Epithelial cell of esophagus (primary cell): ENCODE measurements around the gene BABAM2.

ENCODE experiments used
- DNase-seq: peaks from one replicate; pipeline ENCODE4 v3.0.0; 2010; ENCODE audit warnings: low read depth
- H3K4me3 ChIP-seq: 2 replicates; pipeline ENCODE4 v1.5.1; 2011; ENCODE audit warnings: mild to moderate bottlenecking, low read length, control low read depth
- CTCF ChIP-seq: IDR thresholded peaks from 2 replicates; pipeline ENCODE4 v1.5.1; 2011; ENCODE audit warnings: low read depth, mild to moderate bottlenecking, low read length, control low read depth, inconsistent platforms; ENCODE audit not compliant: insufficient read depth; ENCODE audit errors: missing control alignments

The BABAM2 gene

GRCh38 chr2:28269019-28269784 lies 378.7 kb downstream of the BABAM2 start:
- DNase-seq, result peak; percentile 75
- H3K4me3 ChIP-seq, result no peak overlapping the region
- TF ChIP-seq CTCF, result no peak

GRCh38 chr2:28270456-28271152 lies 380.1 kb downstream of the BABAM2 start:
- no peak for DNase-seq
- H3K4me3 ChIP-seq, result no peak overlapping the region
- TF ChIP-seq CTCF, result no peak

GRCh38 chr2:28271231-28271918 lies 380.8 kb downstream of the BABAM2 start:
- H3K4me3 ChIP-seq, result no peak overlapping the region
- no peak for DNase-seq
- TF ChIP-seq CTCF, result no peak

GRCh38 chr2:28271919-28272250 lies 381.4 kb downstream of the BABAM2 start:
- TF ChIP-seq CTCF, result no peak
- H3K4me3 ChIP-seq, result no peak overlapping the region
- no peak for DNase-seq

- DNase-seq, result peak; percentile 71
- no peak overlapping the region for H3K4me3 ChIP-seq
- no peak for TF ChIP-seq CTCF
These were observed 383.2 kb downstream of the BABAM2 start for GRCh38 chr2:28273751-28274150.

- H3K4me3 ChIP-seq, result no peak overlapping the region
- peak; percentile 97 for DNase-seq
- TF ChIP-seq CTCF, result no peak
These were observed 384.6 kb downstream of the BABAM2 start for GRCh38 chr2:28274911-28275685.
